ENCODE measurements around the gene SAMSN1. TPM values are rescaled to one million over a fixed set of nuclear protein-coding genes. Genes with fewer than 3 reads are reported as not detected.
A peak's percentile ranks its signal among the peaks of the same experiment; 100 is the strongest.

Gene SAMSN1
- 100 to 1,000 TPM in 1 of 5 experiments, 10 to 100 TPM in 4; 27.5 to 136 (median 38.0) TPM for total RNA-seq
- polyA plus RNA-seq, result 10 to 100 TPM; 25.5 to 30.9 TPM
- total RNA-seq, result 31.2 reads per million, percentile 60 among the genes with 10 or more reads in this experiment

GRCh38 chr21:14545906-14546480 lies at the start of gene SAMSN1:
SAMSN1 (minus strand) TSS chr21:14546315; CDS start chr21:14546261, 54 bp downstream.
- no peaks in the 10 kb centered on the region for H3K27me3 ChIP-seq (ENCODE audit: control insufficient read depth in 2 of 2, insufficient read depth in 2 of 2, low read length in 2 of 2)
- peaks cover 0 to 24% (median 0%) of the 10 kb centered on the region in 5 donors for H3K36me3 Mint-ChIP-seq
- ATAC-seq (peak; percentile 93), DNase-seq (peak in 8 of 9 donors; percentile 62 to 84 (median 78))
- intact Hi-C loops (cut with micrococcal nuclease), result loop anchor here (1.0 to 5.0 kb wide), 16 partner anchors 12 to 1185 kb away; partner anchors contain the start of genes HSPA13 (in 2 of the 2), NRIP1 (in 1 of the 2) and RBM11 (in 1 of the 2)
- peaks cover 31 to 79% (median 67%) of the 10 kb centered on the region in 7 donors for H3K4me1 Mint-ChIP-seq
- H3K4me3 ChIP-seq (ENCODE audit: low read length), result peak within 1 kb of the TSS; percentile 78
- ChIA-PET CTCF (no interaction called here), POLR2A (interaction anchor here (0.6 kb wide), 1 partner anchor 130 kb away, joined by 3 read pairs; no protein-coding TSS in a partner anchor)
- no peaks in the 10 kb centered on the region for H3K9me3 Mint-ChIP-seq
- peaks cover 43 to 50% of the 10 kb centered on the region in 2 donors for H3K4me1 ChIP-seq (ENCODE audit: control insufficient read depth in 2 of 2, insufficient read depth in 2 of 2, low read length in 2 of 2)
- no peaks in the 10 kb centered on the region for H3K36me3 ChIP-seq (ENCODE audit: control insufficient read depth in 2 of 3, insufficient read depth in 3 of 3, low read length in 3 of 3)
- H3K27ac ChIP-seq (ENCODE audit: low read depth, low read length), result peak within 1 kb of the TSS; percentile 82
- no peaks in the 10 kb centered on the region for H3K27me3 Mint-ChIP-seq
- no peaks in the 10 kb centered on the region for H3K9me3 ChIP-seq (ENCODE audit: control insufficient read depth in 2 of 3, low read length in 3 of 3)
- H3K4me3 Mint-ChIP-seq, result peak within 1 kb of the TSS; percentile 81 to 99 (median 93)
- peak within 1 kb of the TSS; percentile 81 to 97 (median 93) for H3K27ac Mint-ChIP-seq

DNA sequence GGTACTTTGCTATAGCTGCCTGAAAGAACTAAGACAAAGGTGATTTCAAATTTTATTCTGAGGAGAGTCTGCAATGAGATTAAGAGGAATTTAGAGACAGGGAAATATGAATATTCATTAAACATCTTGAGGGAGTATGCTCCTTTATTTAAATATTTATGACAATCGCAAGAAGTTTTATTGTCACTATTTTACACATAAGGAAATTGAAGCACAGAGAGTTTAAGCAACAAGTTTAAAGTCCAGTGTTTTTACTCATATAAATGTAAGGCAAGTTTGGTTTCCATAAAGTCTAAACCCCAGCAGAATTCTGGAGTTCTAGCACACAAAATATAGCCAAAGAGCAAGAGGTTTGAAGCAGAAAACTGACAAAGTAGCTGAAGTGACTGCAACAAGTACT lies 49.3 kb upstream of the SAMSN1 start:
- peaks cover 0 to 3% (median 3%) of the 10 kb centered on the region in 3 experiments for H3K9me3 ChIP-seq (ENCODE audit: control insufficient read depth in 2 of 3, low read length in 3 of 3)
- H3K4me3 ChIP-seq (ENCODE audit: low read length), result no peak overlapping the region
- H3K4me1 ChIP-seq (ENCODE audit: control insufficient read depth in 2 of 2, insufficient read depth in 2 of 2, low read length in 2 of 2), result peaks cover 3 to 7% of the 10 kb centered on the region in 2 donors
- H3K9me3 Mint-ChIP-seq, result peaks cover 0 to 41% (median 7%) of the 10 kb centered on the region in 11 donors
- DNase-seq, result no peak
- H3K36me3 Mint-ChIP-seq, result peaks cover 0 to 51% (median 4%) of the 10 kb centered on the region in 5 donors
- H3K27ac ChIP-seq (ENCODE audit: low read depth, low read length), result no peak overlapping the region
- H3K36me3 ChIP-seq (ENCODE audit: control insufficient read depth in 2 of 3, insufficient read depth in 3 of 3, low read length in 3 of 3), result no peaks in the 10 kb centered on the region
- peaks cover 8 to 46% (median 16%) of the 10 kb centered on the region in 7 donors for H3K4me1 Mint-ChIP-seq
- H3K27ac Mint-ChIP-seq, result no peak overlapping the region
- ChIA-PET POLR2A (interaction anchor here (0.7 to 1.0 kb wide), 2 partner anchors 10 to 30 kb away, joined by 3 read pairs; no protein-coding TSS in a partner anchor), CTCF (no interaction called here)
- intact Hi-C loops (cut with micrococcal nuclease), result no loop called here
- H3K27me3 ChIP-seq (ENCODE audit: control insufficient read depth in 2 of 2, insufficient read depth in 2 of 2, low read length in 2 of 2), result no peaks in the 10 kb centered on the region
- no peak overlapping the region for H3K4me3 Mint-ChIP-seq
- H3K27me3 Mint-ChIP-seq, result no peaks in the 10 kb centered on the region
- no peak for ATAC-seq

DNA sequence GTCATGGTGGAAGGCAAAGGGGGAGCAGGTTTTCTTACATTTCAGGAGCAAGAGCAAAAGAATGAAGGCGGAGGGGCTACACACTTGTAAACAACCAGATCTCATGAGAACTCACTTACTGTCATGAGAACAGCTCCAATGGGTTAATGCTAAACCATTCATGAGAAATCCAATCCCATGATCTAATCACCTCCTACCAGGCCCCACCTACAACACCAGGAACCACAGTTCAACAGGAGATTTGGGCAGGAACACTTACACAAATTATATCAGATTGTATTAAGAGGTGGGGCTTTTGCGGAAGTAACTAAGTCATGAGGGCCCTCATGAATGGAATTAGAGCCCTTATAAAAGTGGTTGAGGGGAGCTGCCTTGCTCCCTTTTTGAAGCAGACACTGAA lies 48.9 kb upstream of the SAMSN1 start:
- no peaks in the 10 kb centered on the region for H3K36me3 ChIP-seq (ENCODE audit: control insufficient read depth in 2 of 3, insufficient read depth in 3 of 3, low read length in 3 of 3)
- peaks cover 0 to 3% (median 3%) of the 10 kb centered on the region in 3 experiments for H3K9me3 ChIP-seq (ENCODE audit: control insufficient read depth in 2 of 3, low read length in 3 of 3)
- H3K27me3 ChIP-seq (ENCODE audit: control insufficient read depth in 2 of 2, insufficient read depth in 2 of 2, low read length in 2 of 2), result no peaks in the 10 kb centered on the region
- H3K4me1 Mint-ChIP-seq, result peaks cover 8 to 46% (median 15%) of the 10 kb centered on the region in 7 donors
- H3K36me3 Mint-ChIP-seq, result peaks cover 0 to 49% (median 4%) of the 10 kb centered on the region in 5 donors
- no peak for DNase-seq
- H3K4me3 Mint-ChIP-seq, result no peak overlapping the region
- no peak overlapping the region for H3K4me3 ChIP-seq (ENCODE audit: low read length)
- no peak overlapping the region for H3K27ac ChIP-seq (ENCODE audit: low read depth, low read length)
- intact Hi-C loops (cut with micrococcal nuclease), result loop anchor here (5.0 kb wide), 2 partner anchors 32 to 82 kb away; no protein-coding TSS in a partner anchor
- peak overlapping the region in 1 of 9 donors; percentile 66 for H3K27ac Mint-ChIP-seq
- H3K4me1 ChIP-seq (ENCODE audit: control insufficient read depth in 2 of 2, insufficient read depth in 2 of 2, low read length in 2 of 2), result peaks cover 3 to 7% of the 10 kb centered on the region in 2 donors
- no peak for ATAC-seq
- CTCF ChIA-PET, result no interaction called here
- peaks cover 0 to 40% (median 7%) of the 10 kb centered on the region in 11 donors for H3K9me3 Mint-ChIP-seq
- no peaks in the 10 kb centered on the region for H3K27me3 Mint-ChIP-seq
- POLR2A ChIA-PET, result interaction anchor here (0.7 to 1.0 kb wide), 3 partner anchors 10 to 1076 kb away, joined by 3 read pairs; no protein-coding TSS in a partner anchor

DNA sequence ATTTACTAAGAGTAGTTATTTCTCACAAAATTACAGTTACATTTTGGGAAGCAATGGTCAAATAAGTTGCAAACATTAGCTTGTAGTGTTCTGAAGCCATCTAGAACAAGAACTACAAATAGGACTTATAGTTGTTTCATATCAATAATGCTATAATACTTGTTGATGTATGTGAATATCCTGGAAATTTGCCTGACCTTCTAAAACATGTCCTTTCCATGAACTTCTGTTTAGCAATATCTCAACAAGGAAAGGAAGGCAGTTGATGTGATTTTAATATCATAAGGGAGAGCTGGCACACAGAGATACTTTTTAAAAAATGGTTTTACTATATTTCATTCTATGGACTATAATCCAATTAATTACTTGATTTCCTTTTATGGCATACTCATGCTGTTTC lies 47.1 kb upstream of the SAMSN1 start:
- Histone ChIP-seq H3K27ac (ENCODE audit: low read depth, low read length) (no peak overlapping the region), H3K4me3 (ENCODE audit: low read length) (no peak overlapping the region), H3K27me3 (ENCODE audit: control insufficient read depth in 2 of 2, insufficient read depth in 2 of 2, low read length in 2 of 2) (no peaks in the 10 kb centered on the region), H3K36me3 (ENCODE audit: control insufficient read depth in 2 of 3, insufficient read depth in 3 of 3, low read length in 3 of 3) (no peaks in the 10 kb centered on the region), H3K9me3 (ENCODE audit: control insufficient read depth in 2 of 3, low read length in 3 of 3) (peaks cover 0 to 3% (median 3%) of the 10 kb centered on the region in 3 experiments), H3K4me1 (ENCODE audit: control insufficient read depth in 2 of 2, insufficient read depth in 2 of 2, low read length in 2 of 2) (peaks cover 3 to 11% of the 10 kb centered on the region in 2 donors)
- Mint-ChIP-seq H3K9me3 (peaks cover 3 to 41% (median 7%) of the 10 kb centered on the region in 11 donors), H3K4me3 (no peak overlapping the region), H3K27me3 (no peaks in the 10 kb centered on the region), H3K36me3 (peaks cover 3 to 45% (median 4%) of the 10 kb centered on the region in 5 donors), H3K27ac (no peak overlapping the region), H3K4me1 (peaks cover 8 to 47% (median 15%) of the 10 kb centered on the region in 7 donors)
- intact Hi-C loops (cut with micrococcal nuclease), result loop anchor here (5.0 kb wide), 2 partner anchors 34 to 84 kb away; no protein-coding TSS in a partner anchor
- POLR2A ChIA-PET, result no interaction called here
- no peak for DNase-seq
- ATAC-seq, result no peak
- CTCF ChIA-PET, result interaction anchor here (0.6 kb wide), 1 partner anchor 71 kb away, joined by 4 read pairs; no protein-coding TSS in a partner anchor

- Histone ChIP-seq H3K27ac (ENCODE audit: low read depth, low read length) (no peak overlapping the region), H3K4me3 (ENCODE audit: low read length) (no peak overlapping the region), H3K27me3 (ENCODE audit: control insufficient read depth in 2 of 2, insufficient read depth in 2 of 2, low read length in 2 of 2) (no peaks in the 10 kb centered on the region), H3K9me3 (ENCODE audit: control insufficient read depth in 2 of 3, low read length in 3 of 3) (peaks cover 0 to 3% (median 3%) of the 10 kb centered on the region in 3 experiments), H3K36me3 (ENCODE audit: control insufficient read depth in 2 of 3, insufficient read depth in 3 of 3, low read length in 3 of 3) (no peaks in the 10 kb centered on the region), H3K4me1 (ENCODE audit: control insufficient read depth in 2 of 2, insufficient read depth in 2 of 2, low read length in 2 of 2) (peaks cover 3 to 11% of the 10 kb centered on the region in 2 donors)
- H3K27me3 Mint-ChIP-seq, result no peaks in the 10 kb centered on the region
- ChIA-PET CTCF (interaction anchor here (0.8 to 0.9 kb wide), 2 partner anchors 13 to 26 kb away, joined by 3 read pairs; no protein-coding TSS in a partner anchor), POLR2A (no interaction called here)
- H3K36me3 Mint-ChIP-seq, result peaks cover 3 to 43% (median 4%) of the 10 kb centered on the region in 5 donors
- ATAC-seq (no peak), DNase-seq (no peak)
- H3K4me1 Mint-ChIP-seq, result peaks cover 8 to 47% (median 15%) of the 10 kb centered on the region in 7 donors
- H3K9me3 Mint-ChIP-seq, result peaks cover 3 to 41% (median 7%) of the 10 kb centered on the region in 11 donors
- H3K27ac Mint-ChIP-seq, result peak overlapping the region in 2 of 9 donors; percentile 4 to 73
- H3K4me3 Mint-ChIP-seq, result peak overlapping the region in 1 of 10 donors; percentile 51
- intact Hi-C loops (cut with micrococcal nuclease), result loop anchor here (5.0 kb wide), 2 partner anchors 35 to 85 kb away; no protein-coding TSS in a partner anchor
Observed at GRCh38 chr21:14592296-14593000, 46.3 kb upstream of the SAMSN1 start.

GRCh38 chr21:14591882-14592281 lies 45.8 kb upstream of the SAMSN1 start:
- DNase-seq, result peak in 4 of 9 donors; percentile 6 to 24 (median 11)
- CTCF ChIA-PET, result interaction anchor here (0.9 kb wide), 1 partner anchor 26 kb away, joined by 3 read pairs; no protein-coding TSS in a partner anchor
- Histone ChIP-seq H3K27ac (ENCODE audit: low read depth, low read length) (no peak overlapping the region), H3K9me3 (ENCODE audit: control insufficient read depth in 2 of 3, low read length in 3 of 3) (peaks cover 0 to 3% (median 3%) of the 10 kb centered on the region in 3 experiments), H3K27me3 (ENCODE audit: control insufficient read depth in 2 of 2, insufficient read depth in 2 of 2, low read length in 2 of 2) (no peaks in the 10 kb centered on the region), H3K4me1 (ENCODE audit: control insufficient read depth in 2 of 2, insufficient read depth in 2 of 2, low read length in 2 of 2) (peaks cover 3 to 11% of the 10 kb centered on the region in 2 donors), H3K36me3 (ENCODE audit: control insufficient read depth in 2 of 3, insufficient read depth in 3 of 3, low read length in 3 of 3) (no peaks in the 10 kb centered on the region), H3K4me3 (ENCODE audit: low read length) (no peak overlapping the region)
- POLR2A ChIA-PET, result no interaction called here
- Mint-ChIP-seq H3K9me3 (peaks cover 3 to 35% (median 7%) of the 10 kb centered on the region in 11 donors), H3K27ac (peak overlapping the region in 4 of 9 donors; percentile 4 to 90 (median 33)), H3K4me3 (peak overlapping the region in 3 of 10 donors; percentile 3 to 70 (median 22)), H3K36me3 (peaks cover 3 to 43% (median 3%) of the 10 kb centered on the region in 5 donors), H3K27me3 (no peaks in the 10 kb centered on the region), H3K4me1 (peaks cover 8 to 43% (median 15%) of the 10 kb centered on the region in 7 donors)
- peak; percentile 91 for ATAC-seq
- intact Hi-C loops (cut with micrococcal nuclease), result loop anchor here (2.0 to 5.0 kb wide), 5 partner anchors 21 to 145 kb away; no protein-coding TSS in a partner anchor
